GM21360 (cell line): ENCODE measurements around the gene MTCL3.
"Not testable (repeated sequence)": the region's sequence is repeated elsewhere in the genome, so short reads cannot be mapped to it uniquely, and the experiment has no call there.

Experiments
- ATAC-seq: cut with Tn5 transposase; IDR thresholded peaks from one replicate; pipeline ENCODE4 v1.9.1; 2021; ENCODE audit warnings: mild to moderate bottlenecking, moderate library complexity; ENCODE audit not compliant: unreplicated experiment

The MTCL3 gene

DNA sequence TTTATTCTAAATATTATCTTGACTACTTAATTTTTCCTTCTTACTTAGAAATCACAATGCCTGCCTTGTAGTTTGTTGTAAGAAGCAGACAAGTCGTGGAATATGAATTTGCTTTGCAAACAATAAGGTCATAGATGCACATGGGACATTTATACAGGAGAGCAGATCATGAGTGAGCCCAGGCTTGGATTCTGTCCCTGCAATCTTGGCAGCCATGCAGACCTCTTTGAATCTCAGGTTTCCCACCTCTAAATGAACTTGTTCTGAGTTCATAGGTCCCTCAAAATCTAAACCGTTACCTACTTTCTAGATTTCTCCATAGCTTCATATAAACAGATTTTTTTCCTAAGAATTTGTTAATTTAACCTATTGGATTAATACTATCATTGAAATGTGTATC lies 79.4 kb downstream of the MTCL3 start:
- ATAC-seq: no peak

DNA sequence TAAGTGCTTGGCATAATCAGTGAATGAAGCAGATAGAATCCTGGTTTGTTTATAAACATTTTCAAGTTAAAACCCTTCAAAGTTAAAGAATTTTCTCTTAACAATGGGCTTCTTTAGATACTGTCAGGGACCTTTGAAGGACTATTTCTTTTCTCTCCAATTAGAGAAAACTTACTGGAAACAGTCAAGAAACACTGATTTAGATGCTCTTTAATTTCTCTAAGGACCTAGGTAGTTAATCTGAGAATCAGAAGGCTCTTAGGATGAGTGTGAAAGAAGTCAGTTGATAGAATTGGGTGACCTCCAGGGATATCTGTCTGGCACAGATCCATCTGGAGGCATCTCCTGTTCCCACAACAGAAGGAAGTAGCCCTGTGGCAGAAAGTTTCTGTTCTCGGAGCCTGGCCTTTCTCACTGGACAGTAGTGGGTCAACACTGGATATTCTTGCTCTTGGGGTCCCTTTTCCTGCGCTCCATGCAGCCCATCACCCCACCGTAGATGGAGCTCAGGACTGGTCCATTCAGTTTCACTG lies 82.5 kb downstream of the MTCL3 start:
- ATAC-seq: no peak

DNA sequence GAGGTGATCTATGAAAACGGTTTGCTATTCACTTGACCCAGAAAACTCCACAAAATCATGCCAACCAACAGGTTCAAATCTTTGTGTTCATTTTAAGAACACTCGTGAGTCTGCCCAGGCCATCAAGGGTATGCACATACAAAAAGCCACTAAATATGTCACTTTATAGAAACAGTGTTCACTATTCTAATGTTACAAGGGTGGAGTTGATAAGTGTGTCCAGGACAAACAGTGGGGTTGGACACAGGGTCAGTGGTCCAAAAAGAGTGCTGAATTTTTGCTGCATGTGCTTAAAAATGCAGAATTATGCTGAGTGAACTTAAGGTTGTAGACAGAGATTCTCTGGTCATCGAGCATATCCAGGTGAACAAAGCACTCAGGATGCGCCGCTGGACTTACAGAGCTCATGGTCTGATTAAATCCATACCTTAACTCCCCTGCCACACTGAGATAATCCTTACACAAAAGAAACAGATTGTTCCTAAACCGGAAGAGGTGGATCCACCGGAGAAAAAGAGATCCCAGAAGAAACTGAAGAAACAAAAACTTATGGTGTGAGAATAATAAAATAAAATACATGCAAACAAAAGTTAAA lies 83.4 kb downstream of the MTCL3 start:
- no peak for ATAC-seq

DNA sequence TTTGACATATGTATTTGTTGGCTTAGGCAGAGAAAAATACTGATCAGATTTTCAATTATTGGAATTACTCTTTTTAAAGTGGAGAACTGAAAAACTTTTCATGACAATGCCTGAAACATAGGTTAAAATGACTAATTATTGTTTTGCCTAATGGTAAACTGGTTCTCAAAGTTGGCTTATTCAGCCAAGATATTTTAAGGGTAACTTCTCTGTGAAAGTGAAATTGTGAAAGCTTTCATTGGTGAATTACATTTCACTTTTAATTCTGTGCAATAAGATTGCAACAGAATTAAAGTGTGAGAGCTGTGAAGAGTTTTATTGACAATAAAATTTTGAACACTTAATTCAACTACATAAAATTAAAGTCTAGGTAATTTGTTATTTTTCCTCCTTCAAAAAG lies 84.5 kb downstream of the MTCL3 start:
- ATAC-seq: no peak

DNA sequence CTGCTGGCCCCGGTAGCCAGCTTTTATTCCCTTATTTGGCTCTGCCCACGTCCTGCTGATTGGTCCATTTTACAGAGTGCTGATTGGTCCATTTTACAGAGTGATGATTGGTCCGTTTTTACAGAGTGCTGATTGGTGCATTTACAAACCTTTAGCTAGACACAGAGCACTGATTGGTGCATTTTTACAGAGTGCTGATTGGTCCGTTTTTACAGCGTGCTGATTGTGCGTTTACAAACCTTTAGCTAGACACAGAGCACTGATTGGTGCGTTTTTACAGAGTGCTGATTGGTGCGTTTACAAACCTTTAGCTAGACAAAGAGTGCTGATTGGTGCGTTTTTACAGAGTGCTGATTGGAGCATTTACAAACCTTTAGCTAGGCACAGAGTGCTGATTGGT lies 90.6 kb downstream of the MTCL3 start:
- ATAC-seq: not testable (repeated sequence)

DNA sequence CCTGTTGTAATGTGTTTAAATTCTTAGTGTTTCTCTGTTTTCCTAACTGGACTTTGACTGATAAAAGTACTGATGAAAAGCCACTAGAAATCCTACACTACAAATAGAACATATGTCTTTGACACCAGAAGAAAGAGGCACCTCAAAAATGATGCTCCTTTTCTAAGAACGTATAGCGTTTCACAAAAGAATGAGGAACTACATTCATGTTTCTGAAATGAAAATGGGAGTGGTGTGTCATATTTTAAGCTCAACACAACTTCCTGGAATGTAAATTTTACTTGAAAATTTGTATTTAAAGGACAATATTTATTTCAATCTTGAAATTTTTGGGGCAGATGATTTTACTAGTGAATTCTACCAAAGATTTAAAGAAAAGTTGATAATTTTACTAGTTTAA lies 95.2 kb downstream of the MTCL3 start:
- ATAC-seq: no peak
